ENCODE results near the gene DNAH10.
"Not testable (repeated sequence)": the region's sequence is repeated elsewhere in the genome, so short reads cannot be mapped to it uniquely, and the experiment has no call there.

DNAH10 gene

DNA sequence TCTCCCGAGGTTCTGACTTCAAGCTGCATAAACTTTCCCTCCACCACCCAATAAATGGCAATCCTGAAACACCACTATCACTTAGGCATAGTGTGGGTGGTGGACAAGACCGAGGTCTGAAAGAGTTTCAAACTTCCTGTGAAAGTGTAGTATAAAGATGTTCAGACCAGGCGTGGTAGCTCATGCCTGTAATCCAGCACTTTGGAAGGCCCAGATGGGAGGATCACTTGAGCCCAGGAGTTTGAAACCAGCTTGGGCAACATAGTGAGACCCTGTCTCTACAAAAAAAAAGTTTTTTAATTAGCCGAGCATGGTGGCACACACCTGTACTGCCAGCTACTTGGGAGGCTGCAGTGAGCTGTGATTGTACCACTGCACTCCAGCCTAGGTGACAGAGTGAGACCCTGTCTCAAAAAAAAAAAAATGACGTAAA, 148.7 kb downstream of the DNAH10 start (continued):
- TF ChIP-seq ZNF292 (tag by site-specific recombination; IDR thresholded peaks at IDR 0.05; ENCODE audit: borderline replicate concordance, low read depth) (no peak), OVOL3 (tag by site-specific recombination; IDR thresholded peaks at IDR 0.05) (no peak), ZNF155 (tag by site-specific recombination; IDR thresholded peaks at IDR 0.05) (no peak), ZFP41 (tag by site-specific recombination; IDR thresholded peaks at IDR 0.05; ENCODE audit: borderline replicate concordance) (no peak), ZBTB8A (tag by site-specific recombination; IDR thresholded peaks at IDR 0.05) (no peak), ZNF837 (tag by site-specific recombination; IDR thresholded peaks at IDR 0.05) (no peak)

DNA sequence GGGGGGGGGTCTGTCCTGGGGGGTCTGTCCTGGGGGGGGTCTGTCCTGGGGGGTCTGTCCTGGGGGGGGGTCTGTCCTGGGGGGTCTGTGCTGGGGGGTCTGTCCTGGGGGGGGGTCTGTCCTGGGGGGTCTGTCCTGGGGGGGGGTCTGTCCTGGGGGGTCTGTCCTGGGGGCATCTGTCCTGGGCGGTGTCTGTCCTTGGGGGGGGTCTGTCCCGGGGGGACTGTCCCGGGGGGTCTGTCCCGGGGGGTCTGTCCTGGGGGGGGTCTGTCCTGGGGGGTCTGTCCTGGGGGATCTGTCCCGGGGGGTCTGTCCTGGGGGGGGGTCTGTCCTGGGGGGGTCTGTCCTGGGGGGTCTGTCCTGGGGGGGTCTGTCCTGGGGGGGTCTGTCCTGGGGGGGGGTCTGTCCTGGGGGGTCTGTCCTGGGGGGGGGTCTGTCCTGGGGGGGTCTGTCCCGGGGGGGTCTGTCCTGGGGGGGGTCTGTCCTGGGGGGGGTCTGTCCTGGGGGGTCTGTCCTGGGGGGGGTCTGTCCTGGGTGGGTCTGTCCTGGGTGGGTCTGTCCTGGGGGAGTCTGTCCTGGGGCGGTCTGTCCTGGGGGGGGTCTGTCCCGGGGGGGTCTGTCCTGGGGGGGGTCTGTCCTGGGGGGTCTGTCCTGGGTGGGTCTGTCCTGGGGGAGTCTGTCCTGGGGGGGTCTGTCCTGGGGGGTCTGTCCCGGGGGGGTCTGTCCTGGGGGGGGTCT, 149.7 kb downstream of the DNAH10 start:
- H3K9me3 ChIP-seq (ENCODE audit: control insufficient read depth, insufficient read depth, low read depth, low read length); H3K27ac ChIP-seq (ENCODE audit: extremely low read depth, low read depth, low read length); H3K36me3 ChIP-seq (ENCODE audit: control insufficient read depth in 2 of 2, insufficient read depth in 1 of 2, low read length in 2 of 2); H3K4me1 ChIP-seq (ENCODE audit: control insufficient read depth, insufficient read depth, low read length); H3K4me3 ChIP-seq (ENCODE audit: low read depth, low read length); POLR2A ChIA-PET: not testable (repeated sequence)
- CTCF ChIA-PET: interaction anchor here (1.1 kb wide), 1 partner anchor 120 kb away, joined by 3 read pairs; no protein-coding TSS in a partner anchor

- Histone ChIP-seq H3K27ac (ENCODE audit: extremely low read depth, low read depth, low read length) (no peak overlapping the region), H3K4me3 (ENCODE audit: low read depth, low read length) (no peak overlapping the region), H3K4me1 (ENCODE audit: control insufficient read depth, insufficient read depth, low read length) (no peaks in the 10 kb centered on the region), H3K36me3 (ENCODE audit: control insufficient read depth in 2 of 2, insufficient read depth in 1 of 2, low read length in 2 of 2) (no peaks in the 10 kb centered on the region), H3K9me3 (ENCODE audit: control insufficient read depth, insufficient read depth, low read depth, low read length) (no peaks in the 10 kb centered on the region)
- POLR2A ChIA-PET: no interaction called here
- CTCF ChIA-PET: interaction anchor here (1.1 to 2.4 kb wide), 2 partner anchors 8 to 120 kb away, joined by 3 to 13 read pairs; no protein-coding TSS in a partner anchor
- TF ChIP-seq PATZ1 (tag by site-specific recombination; IDR thresholded peaks at IDR 0.05) (peak; percentile 42; the same call in 1 of the 2 replicates), PBX3 (CRISPR knock-in tag; IDR thresholded peaks at IDR 0.05) (no peak), ZIC2 (tag by site-specific recombination; IDR thresholded peaks at IDR 0.05) (no peak), ZFHX2 (tag by site-specific recombination; conservative IDR thresholded peaks at IDR 0.05) (no peak), ZNF701 (tag by site-specific recombination; IDR thresholded peaks at IDR 0.05) (no peak), SCRT2 (tag by site-specific recombination; IDR thresholded peaks at IDR 0.05) (peak; percentile 52), SCRT1 (tag by site-specific recombination; IDR thresholded peaks at IDR 0.05; ENCODE audit: borderline replicate concordance) (no peak), SALL2 (tag by site-specific recombination; IDR thresholded peaks at IDR 0.05; ENCODE audit: borderline replicate concordance) (no peak), PRDM1 (tag by site-specific recombination; IDR thresholded peaks at IDR 0.05) (no peak), REPIN1 (tag by site-specific recombination; IDR thresholded peaks at IDR 0.05; ENCODE audit: low read depth) (no peak), ZNF48 (tag by site-specific recombination; IDR thresholded peaks at IDR 0.05) (no peak), ZBTB7A (tag by site-specific recombination; IDR thresholded peaks at IDR 0.05; ENCODE audit: low read depth) (0 out of 2 replicates have a peak, but pooled peaks have one; percentile 42), ZNF658 (tag by site-specific recombination; IDR thresholded peaks at IDR 0.05) (no peak), RBAK (tag by site-specific recombination; IDR thresholded peaks at IDR 0.05) (no peak), ZNF157 (tag by site-specific recombination; IDR thresholded peaks at IDR 0.05) (no peak)
- TF ChIP-seq, protein P1, sequence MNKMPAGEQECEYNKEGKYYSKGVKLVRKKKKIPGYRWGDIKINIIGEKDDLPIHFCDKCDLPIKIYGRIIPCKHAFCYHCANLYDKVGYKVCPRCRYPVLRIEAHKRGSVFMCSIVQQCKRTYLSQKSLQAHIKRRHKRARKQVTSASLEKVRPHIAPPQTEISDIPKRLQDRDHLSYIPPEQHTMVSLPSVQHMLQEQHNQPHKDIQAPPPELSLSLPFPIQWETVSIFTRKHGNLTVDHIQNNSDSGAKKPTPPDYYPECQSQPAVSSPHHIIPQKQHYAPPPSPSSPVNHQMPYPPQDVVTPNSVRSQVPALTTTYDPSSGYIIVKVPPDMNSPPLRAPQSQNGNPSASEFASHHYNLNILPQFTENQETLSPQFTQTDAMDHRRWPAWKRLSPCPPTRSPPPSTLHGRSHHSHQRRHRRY (tag by site-specific recombination; IDR thresholded peaks at IDR 0.05): no peak
- TF ChIP-seq, protein P2, sequence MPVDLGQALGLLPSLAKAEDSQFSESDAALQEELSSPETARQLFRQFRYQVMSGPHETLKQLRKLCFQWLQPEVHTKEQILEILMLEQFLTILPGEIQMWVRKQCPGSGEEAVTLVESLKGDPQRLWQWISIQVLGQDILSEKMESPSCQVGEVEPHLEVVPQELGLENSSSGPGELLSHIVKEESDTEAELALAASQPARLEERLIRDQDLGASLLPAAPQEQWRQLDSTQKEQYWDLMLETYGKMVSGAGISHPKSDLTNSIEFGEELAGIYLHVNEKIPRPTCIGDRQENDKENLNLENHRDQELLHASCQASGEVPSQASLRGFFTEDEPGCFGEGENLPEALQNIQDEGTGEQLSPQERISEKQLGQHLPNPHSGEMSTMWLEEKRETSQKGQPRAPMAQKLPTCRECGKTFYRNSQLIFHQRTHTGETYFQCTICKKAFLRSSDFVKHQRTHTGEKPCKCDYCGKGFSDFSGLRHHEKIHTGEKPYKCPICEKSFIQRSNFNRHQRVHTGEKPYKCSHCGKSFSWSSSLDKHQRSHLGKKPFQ (tag by site-specific recombination; IDR thresholded peaks at IDR 0.05): no peak
Measured at GRCh38 chr12:123912415-123913380, 150.6 kb downstream of the DNAH10 start.
